ENCODE measurements around the gene YY1. TPM values are rescaled to one million over a fixed set of nuclear protein-coding genes. Genes with fewer than 3 reads are reported as not detected.

The YY1 gene
- total RNA-seq, 2 donors from 2014 or later, result 42.8 to 52.3 TPM

DNA sequence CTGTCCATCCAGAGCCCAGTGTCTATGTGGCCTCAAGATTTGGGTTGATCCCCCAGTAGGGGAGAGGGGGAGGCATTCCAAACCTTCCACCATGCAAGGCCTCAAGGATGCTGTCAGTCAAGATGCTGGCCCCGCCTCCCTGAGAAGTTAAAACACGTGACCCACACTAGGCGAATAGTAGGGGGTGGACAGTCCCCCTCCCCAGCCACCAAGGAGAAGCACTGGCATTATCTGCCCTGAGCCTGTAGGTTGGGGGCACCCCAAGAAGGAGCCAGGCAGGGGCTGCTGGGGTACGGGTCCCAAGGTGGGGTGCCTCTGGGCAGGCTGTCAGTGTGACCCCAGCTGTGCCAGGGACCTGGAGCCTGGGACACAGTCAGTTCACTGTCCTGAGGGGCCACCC lies 65.0 kb downstream of the YY1 start:
- no peaks in the 10 kb centered on the region for H3K9me3 ChIP-seq

DNA sequence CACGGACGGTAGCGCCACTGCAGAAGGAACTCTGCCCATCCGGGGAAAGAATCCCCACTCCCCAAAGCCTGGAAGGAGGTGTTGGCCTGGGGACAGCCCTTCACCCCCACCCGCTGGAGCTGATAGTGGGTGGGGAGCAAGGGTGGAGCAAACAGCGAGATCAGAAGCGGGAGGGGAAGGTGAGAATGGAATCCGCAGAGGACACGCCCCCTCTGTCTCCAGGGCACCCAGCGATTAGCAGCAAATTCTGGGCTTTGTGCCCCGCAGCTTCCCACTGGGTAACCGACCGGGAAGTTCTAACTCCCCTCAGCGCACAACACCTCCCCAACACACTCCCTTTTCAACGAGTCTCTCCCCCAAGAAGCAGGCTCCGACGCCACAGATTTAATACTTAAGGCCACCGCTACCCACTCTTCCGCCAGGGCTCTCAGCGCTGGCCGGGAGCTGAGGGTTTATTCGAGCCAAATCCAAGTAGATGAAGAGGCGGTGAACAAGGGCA lies 65.9 kb downstream of the YY1 start:
- Histone ChIP-seq H3K9me3 (no peaks in the 10 kb centered on the region), H3K4me3 (peak overlapping the region; percentile 93), H3K27me3 (replicated peaks; ENCODE audit: insufficient read depth) (no peaks in the 10 kb centered on the region), H3K27ac (peak overlapping the region; percentile 62 to 78), H3K4me1 (ENCODE audit: control insufficient read depth in 1 of 2, low read depth in 2 of 2) (peaks cover 0 to 23% of the 10 kb centered on the region in 2 donors), H3K36me3 (no peaks in the 10 kb centered on the region)
- TF ChIP-seq, protein P1, sequence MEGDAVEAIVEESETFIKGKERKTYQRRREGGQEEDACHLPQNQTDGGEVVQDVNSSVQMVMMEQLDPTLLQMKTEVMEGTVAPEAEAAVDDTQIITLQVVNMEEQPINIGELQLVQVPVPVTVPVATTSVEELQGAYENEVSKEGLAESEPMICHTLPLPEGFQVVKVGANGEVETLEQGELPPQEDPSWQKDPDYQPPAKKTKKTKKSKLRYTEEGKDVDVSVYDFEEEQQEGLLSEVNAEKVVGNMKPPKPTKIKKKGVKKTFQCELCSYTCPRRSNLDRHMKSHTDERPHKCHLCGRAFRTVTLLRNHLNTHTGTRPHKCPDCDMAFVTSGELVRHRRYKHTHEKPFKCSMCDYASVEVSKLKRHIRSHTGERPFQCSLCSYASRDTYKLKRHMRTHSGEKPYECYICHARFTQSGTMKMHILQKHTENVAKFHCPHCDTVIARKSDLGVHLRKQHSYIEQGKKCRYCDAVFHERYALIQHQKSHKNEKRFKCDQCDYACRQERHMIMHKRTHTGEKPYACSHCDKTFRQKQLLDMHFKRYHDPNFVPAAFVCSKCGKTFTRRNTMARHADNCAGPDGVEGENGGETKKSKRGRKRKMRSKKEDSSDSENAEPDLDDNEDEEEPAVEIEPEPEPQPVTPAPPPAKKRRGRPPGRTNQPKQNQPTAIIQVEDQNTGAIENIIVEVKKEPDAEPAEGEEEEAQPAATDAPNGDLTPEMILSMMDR (IDR thresholded peaks at IDR 0.05), result no peak
- DNase-seq (ENCODE audit: low spot score) (no peak), ATAC-seq (ENCODE audit: insufficient number of reproducible peaks, low FRiP score, low read depth) (no peak)

More for the DNA sequence above, 65.0 kb downstream of the YY1 start:
- Histone ChIP-seq H3K36me3 (no peaks in the 10 kb centered on the region), H3K4me3 (no peak overlapping the region), H3K27me3 (replicated peaks; ENCODE audit: insufficient read depth) (no peaks in the 10 kb centered on the region), H3K4me1 (ENCODE audit: control insufficient read depth in 1 of 2, low read depth in 2 of 2) (peaks cover 0 to 23% of the 10 kb centered on the region in 2 donors), H3K27ac (no peak overlapping the region)
- DNase-seq (ENCODE audit: low spot score), result no peak
- TF ChIP-seq, protein P1 (IDR thresholded peaks at IDR 0.05), result no peak
- ATAC-seq (ENCODE audit: insufficient number of reproducible peaks, low FRiP score, low read depth), result no peak

DNA sequence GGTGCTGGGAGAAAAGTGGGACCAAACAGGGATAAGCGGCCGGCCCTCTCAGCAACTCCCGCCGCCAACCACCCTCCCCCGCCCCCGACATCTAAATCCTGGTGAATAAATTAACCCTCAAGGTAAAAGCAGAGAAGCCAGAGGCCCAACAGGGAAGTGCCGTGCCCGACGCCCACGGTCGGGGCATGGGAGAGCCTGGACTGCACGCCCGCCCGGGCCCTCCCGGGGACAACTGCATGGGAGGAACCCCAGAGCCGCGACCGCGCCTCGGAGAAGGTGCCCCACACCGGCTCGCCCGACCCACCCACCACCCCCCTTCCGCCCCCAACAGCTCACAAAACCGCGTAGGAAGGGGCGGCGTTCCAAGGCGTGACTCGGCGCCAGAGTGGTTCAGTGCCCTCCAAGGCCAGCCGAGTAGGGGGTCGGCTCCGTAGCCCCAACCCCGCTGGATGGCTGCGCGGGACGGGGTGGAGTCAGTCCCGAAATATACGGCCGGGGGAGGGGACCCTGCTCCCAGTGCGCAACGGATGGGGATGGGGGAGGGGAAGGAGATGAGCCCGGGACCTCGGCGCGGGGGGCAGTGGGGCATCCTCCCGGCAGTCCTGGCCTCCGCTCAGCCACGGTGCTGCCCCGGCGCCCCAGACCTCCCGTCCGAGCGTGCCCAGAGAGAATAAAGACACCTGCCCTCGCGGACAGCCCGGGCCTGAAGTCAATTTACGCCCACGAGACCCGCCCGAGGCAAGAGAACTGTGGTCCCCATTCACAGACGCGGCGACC lies 66.6 kb downstream of the YY1 start:
- Histone ChIP-seq H3K27me3 (replicated peaks; ENCODE audit: insufficient read depth) (no peaks in the 10 kb centered on the region), H3K36me3 (no peaks in the 10 kb centered on the region), H3K4me1 (ENCODE audit: control insufficient read depth in 1 of 2, low read depth in 2 of 2) (peaks cover 0 to 23% of the 10 kb centered on the region in 2 donors), H3K4me3 (peak overlapping the region; percentile 93), H3K9me3 (no peaks in the 10 kb centered on the region), H3K27ac (peak overlapping the region; percentile 62 to 78)
- DNase-seq (ENCODE audit: low spot score) (no peak), ATAC-seq (ENCODE audit: insufficient number of reproducible peaks, low FRiP score, low read depth) (no peak)
- TF ChIP-seq, protein P1 (IDR thresholded peaks at IDR 0.05), result peak; percentile 8

DNA sequence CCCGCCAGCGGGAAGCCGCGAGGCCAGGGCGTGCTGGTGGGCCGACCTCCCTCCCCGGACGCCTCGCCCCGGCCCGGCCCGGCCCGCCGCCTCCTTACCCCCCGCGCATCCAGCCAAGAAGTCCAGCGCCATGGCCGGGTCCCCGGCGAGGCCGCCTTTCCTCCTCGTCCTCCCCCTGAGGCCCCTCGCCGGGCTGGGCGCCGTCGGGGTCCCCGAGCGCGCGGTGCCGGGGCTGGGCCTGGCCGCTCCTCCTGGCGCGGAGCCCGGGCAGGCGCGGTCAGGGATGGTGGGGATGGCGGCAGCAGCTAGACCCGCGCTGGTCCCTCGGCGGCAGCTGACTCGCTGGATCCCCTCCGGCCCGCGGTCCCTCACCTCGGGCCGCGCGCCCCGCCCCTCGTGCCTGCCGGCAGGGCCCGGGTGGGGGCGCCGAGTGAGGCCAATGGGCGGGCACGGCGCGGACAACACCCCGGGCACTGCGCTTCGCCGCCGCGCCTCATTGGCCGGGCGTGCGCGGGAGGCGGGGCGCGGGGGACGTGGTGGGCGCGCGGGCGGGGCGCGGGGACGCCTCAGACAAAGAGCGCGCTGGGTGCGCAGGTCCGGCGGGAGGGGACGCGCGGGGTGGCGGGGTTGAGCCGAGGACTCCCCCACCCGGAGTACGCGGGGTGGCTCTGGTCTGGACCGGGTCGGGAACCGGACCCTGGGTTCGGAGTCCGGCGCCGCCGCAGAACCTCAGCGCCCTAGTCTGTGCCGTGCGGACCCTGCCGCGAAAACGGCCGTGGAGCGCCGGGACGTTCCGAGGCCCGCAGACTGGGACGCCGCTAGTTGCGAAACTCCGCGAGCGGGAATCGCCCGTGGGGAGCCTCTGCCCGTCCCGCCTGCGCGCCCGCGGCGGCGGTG lies 67.4 kb downstream of the YY1 start, which contains the start of gene SLC25A29:
Gene SLC25A29 (minus strand): TSS at position 344 of the 897 bp plus-strand sequence. CDS start 212 bp downstream, at position 132.
- H3K27me3 ChIP-seq (replicated peaks; ENCODE audit: insufficient read depth), result no peaks in the 10 kb centered on the region
- peaks cover 0 to 23% of the 10 kb centered on the region in 2 donors for H3K4me1 ChIP-seq (ENCODE audit: control insufficient read depth in 1 of 2, low read depth in 2 of 2)
- peak within 1 kb of the TSS; percentile 70 to 78 for H3K27ac ChIP-seq
- H3K9me3 ChIP-seq, result no peaks in the 10 kb centered on the region
- H3K4me3 ChIP-seq, result peak within 1 kb of the TSS; percentile 93
- DNase-seq (ENCODE audit: low spot score), result peak; percentile 61
- no peaks in the 10 kb centered on the region for H3K36me3 ChIP-seq
- ATAC-seq (ENCODE audit: insufficient number of reproducible peaks, low FRiP score, low read depth), result peak; percentile 88
- TF ChIP-seq, protein P1 (IDR thresholded peaks at IDR 0.05), result no peak
